Loucy (cell line): ENCODE results near the gene ALKBH8.
"Not testable (repeated sequence)": the region's sequence is repeated elsewhere in the genome, so short reads cannot be mapped to it uniquely, and the experiment has no call there.

Source experiments
- H2AFZ ChIP-seq: fragments of 200-600 bp; sonication (generic); 2 replicates; pipeline ENCODE4 v1.6.0; 2016; ENCODE audit warnings: antibody characterized with exemption, mild to moderate bottlenecking, low read length, moderate library complexity
- H3F3A ChIP-seq: fragments of 200-600 bp; 2 replicates; pipeline ENCODE4 v1.6.0; 2016; ENCODE audit warnings: antibody characterized with exemption, low read depth, mild to moderate bottlenecking
- H3K27me3 ChIP-seq: fragments of 200-600 bp; sonication (generic); 2 replicates; pipeline ENCODE4 v1.6.1; 2014; ENCODE audit warnings: low read length, mild to moderate bottlenecking; ENCODE audit not compliant: insufficient read depth, poor library complexity, severe bottlenecking
- H3K36me3 ChIP-seq: fragments of 200-600 bp; sonication (generic); 2 replicates; pipeline ENCODE4 v1.6.1; 2016; ENCODE audit warnings: low read length; ENCODE audit not compliant: insufficient read depth
- H3K4me1 ChIP-seq: fragments of 200-600 bp; sonication (generic); 2 replicates; pipeline ENCODE4 v1.5.1; 2014; ENCODE audit warnings: low read length, mild to moderate bottlenecking; ENCODE audit not compliant: insufficient read depth, poor library complexity, severe bottlenecking
- H3K4me2 ChIP-seq: fragments of 200-600 bp; sonication (generic); 2 replicates; pipeline ENCODE4 v1.6.0; 2014; ENCODE audit warnings: antibody characterized with exemption, low read length, low read depth, mild to moderate bottlenecking; ENCODE audit not compliant: poor library complexity, severe bottlenecking
- H3K4me3 ChIP-seq: fragments of 200-600 bp; sonication (generic); 2 replicates; pipeline ENCODE4 v1.5.1; 2014; ENCODE audit warnings: low read length, mild to moderate bottlenecking, mixed read lengths; ENCODE audit not compliant: poor library complexity, severe bottlenecking
- H3K79me2 ChIP-seq: fragments of 200-600 bp; sonication (generic); 2 replicates; pipeline ENCODE4 v1.6.1; 2014; ENCODE audit warnings: low read length; ENCODE audit not compliant: insufficient read depth
- H3K9ac ChIP-seq: fragments of 200-600 bp; sonication (generic); 2 replicates; pipeline ENCODE4 v1.6.0; 2014; ENCODE audit warnings: mild to moderate bottlenecking, low read depth, low read length, moderate library complexity; ENCODE audit not compliant: poor library complexity, severe bottlenecking
- H3K9me2 ChIP-seq: fragments of 200-600 bp; sonication (generic); replicated peaks from 2 replicates; pipeline ENCODE4 v1.6.1; 2016; ENCODE audit warnings: low read depth, low read length, mixed read lengths
- H3K9me3 ChIP-seq: fragments of 200-600 bp; sonication (generic); 2 replicates; pipeline ENCODE4 v1.6.1; 2014; ENCODE audit warnings: mild to moderate bottlenecking, antibody characterized with exemption, low read length, low read depth; ENCODE audit not compliant: insufficient read depth
- H4K20me1 ChIP-seq: fragments of 200-600 bp; sonication (generic); 2 replicates; pipeline ENCODE4 v1.6.0; 2014; ENCODE audit warnings: antibody characterized with exemption, low read length, mild to moderate bottlenecking; ENCODE audit not compliant: insufficient read depth, poor library complexity, severe bottlenecking
- EZH2phosphoT487 ChIP-seq: fragments of 200-600 bp; IDR thresholded peaks from 2 replicates; pipeline ENCODE4 v1.6.1; 2018; ENCODE audit warnings: antibody characterized with exemption, mild to moderate bottlenecking, moderate library complexity, borderline replicate concordance
- TF ChIP-seq, protein P1 (sequence below): fragments of 200-600 bp; sonication (generic); conservative IDR thresholded peaks from 2 replicates; pipeline ENCODE4 v1.5.1; 2014; ENCODE audit warnings: mild to moderate bottlenecking, antibody characterized with exemption, low read length

The ALKBH8 gene

DNA sequence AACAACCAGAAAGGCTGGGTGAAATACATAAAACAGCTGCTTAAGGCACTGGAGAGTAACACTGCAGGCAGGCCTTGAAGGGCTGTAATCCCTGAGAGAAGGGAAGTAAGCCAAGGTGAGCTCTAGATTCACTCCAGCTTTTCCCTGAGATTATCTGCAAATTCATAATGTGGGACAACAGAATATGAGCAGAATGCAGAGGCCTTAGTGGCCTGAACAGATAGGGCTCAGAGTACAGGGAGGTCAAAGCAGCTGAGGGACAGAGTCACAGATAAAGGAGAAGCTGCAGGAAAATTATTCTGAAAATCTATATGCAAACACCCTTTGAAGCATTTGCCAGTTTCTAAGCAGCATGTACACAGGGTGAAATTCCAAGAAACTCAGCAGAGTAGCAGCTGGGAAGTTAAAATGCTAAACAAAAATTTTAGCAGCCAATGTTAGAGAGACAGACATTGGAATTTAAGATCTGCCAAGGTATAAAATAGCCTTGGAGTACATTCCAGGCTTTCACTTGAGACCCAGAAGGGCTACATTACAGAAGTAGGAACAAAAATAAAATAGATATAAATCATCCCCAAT, 59.8 kb downstream of the ALKBH8 start:
- Histone ChIP-seq H3K4me1 (no peaks in the 10 kb centered on the region), H3K79me2 (no peaks in the 10 kb centered on the region), H3K9ac (no peak overlapping the region), H3F3A (no peaks in the 10 kb centered on the region), H3K4me3 (no peak overlapping the region), H3K9me2 (no peaks in the 10 kb centered on the region), H3K27me3 (no peaks in the 10 kb centered on the region), H4K20me1 (no peaks in the 10 kb centered on the region), H3K36me3 (peaks cover 28% of the 10 kb centered on the region), H2AFZ (no peak overlapping the region), H3K4me2 (no peak overlapping the region), H3K9me3 (peaks cover 10% of the 10 kb centered on the region; the same call in 1 of the 2 replicates)
- no peak for TF ChIP-seq EZH2phosphoT487
- TF ChIP-seq, protein P1, sequence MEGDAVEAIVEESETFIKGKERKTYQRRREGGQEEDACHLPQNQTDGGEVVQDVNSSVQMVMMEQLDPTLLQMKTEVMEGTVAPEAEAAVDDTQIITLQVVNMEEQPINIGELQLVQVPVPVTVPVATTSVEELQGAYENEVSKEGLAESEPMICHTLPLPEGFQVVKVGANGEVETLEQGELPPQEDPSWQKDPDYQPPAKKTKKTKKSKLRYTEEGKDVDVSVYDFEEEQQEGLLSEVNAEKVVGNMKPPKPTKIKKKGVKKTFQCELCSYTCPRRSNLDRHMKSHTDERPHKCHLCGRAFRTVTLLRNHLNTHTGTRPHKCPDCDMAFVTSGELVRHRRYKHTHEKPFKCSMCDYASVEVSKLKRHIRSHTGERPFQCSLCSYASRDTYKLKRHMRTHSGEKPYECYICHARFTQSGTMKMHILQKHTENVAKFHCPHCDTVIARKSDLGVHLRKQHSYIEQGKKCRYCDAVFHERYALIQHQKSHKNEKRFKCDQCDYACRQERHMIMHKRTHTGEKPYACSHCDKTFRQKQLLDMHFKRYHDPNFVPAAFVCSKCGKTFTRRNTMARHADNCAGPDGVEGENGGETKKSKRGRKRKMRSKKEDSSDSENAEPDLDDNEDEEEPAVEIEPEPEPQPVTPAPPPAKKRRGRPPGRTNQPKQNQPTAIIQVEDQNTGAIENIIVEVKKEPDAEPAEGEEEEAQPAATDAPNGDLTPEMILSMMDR, result no peak

DNA sequence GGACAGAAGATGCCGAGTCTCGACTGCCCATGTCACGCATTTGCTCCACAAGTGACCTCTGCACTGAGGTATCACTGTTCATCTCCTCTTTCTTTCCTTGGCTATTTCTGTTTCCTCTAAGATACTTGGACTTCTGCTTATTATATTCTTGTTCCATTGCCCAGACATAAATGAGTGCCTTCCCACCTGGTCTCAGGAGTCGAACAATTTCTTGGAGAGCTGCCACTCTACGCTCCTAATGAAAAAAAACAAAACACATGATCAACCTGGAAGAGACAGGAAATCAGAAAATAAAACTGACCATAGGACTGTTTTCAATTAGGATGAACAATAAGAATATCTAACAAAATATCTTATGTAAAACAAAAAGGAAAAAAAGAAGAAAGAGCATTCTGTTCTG, 60.6 kb downstream of the ALKBH8 start:
- Histone ChIP-seq H3K9ac (no peak overlapping the region), H4K20me1 (no peaks in the 10 kb centered on the region), H3K4me1 (no peaks in the 10 kb centered on the region), H3K4me3 (no peak overlapping the region), H3K79me2 (no peaks in the 10 kb centered on the region), H3K27me3 (no peaks in the 10 kb centered on the region), H2AFZ (no peak overlapping the region), H3F3A (no peaks in the 10 kb centered on the region), H3K9me2 (no peaks in the 10 kb centered on the region), H3K36me3 (peaks cover 28% of the 10 kb centered on the region), H3K4me2 (no peak overlapping the region), H3K9me3 (peaks cover 10% of the 10 kb centered on the region; the same call in 1 of the 2 replicates)
- no peak for TF ChIP-seq EZH2phosphoT487

DNA sequence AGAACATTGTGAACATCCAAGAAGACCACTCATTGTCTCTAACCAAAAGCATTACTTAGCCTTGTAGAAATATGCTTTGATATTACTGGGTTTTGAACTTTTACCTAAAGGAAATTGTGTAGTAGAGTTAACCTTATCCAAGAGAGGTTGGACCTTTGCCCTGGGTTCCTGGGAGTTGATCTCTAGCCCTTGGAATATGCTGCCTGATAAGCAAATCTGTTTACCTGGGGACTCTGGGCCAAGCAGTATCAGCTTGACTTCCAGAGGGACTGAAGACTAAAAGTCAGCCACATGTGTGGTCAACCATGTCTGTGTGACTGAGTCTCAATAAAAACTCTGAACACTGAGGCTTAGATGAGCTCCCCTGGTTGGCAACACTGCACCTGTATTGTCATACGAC, 63.8 kb downstream of the ALKBH8 start:
- Histone ChIP-seq H3K9ac (no peak overlapping the region), H3K79me2 (no peaks in the 10 kb centered on the region), H3K9me2 (no peaks in the 10 kb centered on the region), H3K9me3 (peaks cover 10% of the 10 kb centered on the region; the same call in 1 of the 2 replicates), H2AFZ (no peak overlapping the region), H3K4me3 (no peak overlapping the region), H3K4me2 (no peak overlapping the region), H3F3A (no peaks in the 10 kb centered on the region), H4K20me1 (no peaks in the 10 kb centered on the region), H3K36me3 (peaks cover 28% of the 10 kb centered on the region), H3K27me3 (no peaks in the 10 kb centered on the region), H3K4me1 (no peaks in the 10 kb centered on the region)
- TF ChIP-seq, protein P1, result no peak
- no peak for TF ChIP-seq EZH2phosphoT487

DNA sequence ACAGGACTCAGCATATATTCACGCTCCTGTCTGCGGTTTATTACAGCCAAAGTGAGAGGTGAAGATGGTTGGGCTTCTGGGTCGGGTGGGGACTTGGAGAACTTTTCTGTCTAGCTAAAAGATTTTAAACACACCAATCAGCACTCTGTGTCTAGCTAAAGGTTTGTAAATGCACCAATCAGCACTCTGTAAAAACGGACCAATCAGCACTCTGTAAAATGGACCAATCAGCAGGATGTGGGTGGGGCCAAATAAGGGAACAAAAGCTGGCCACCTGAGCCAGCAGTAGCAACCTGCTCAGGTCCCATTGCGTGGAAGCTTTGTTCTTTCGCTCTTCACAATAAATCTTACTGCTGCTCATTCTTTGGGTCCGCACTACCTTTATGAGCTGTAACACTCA, 68.2 kb downstream of the ALKBH8 start:
- not testable (repeated sequence) for H3K27me3 ChIP-seq, H3K9me2 ChIP-seq, H3K36me3 ChIP-seq, H3F3A ChIP-seq, H3K9ac ChIP-seq, H3K79me2 ChIP-seq, H2AFZ ChIP-seq, H4K20me1 ChIP-seq, H3K9me3 ChIP-seq, H3K4me2 ChIP-seq, H3K4me3 ChIP-seq, H3K4me1 ChIP-seq
